Upper lobe of left lung (tissue), 6 donors: ENCODE measurements around the gene PDSS2. TPM values are rescaled to one million over a fixed set of nuclear protein-coding genes. Genes with fewer than 3 reads are reported as not detected.

Source experiments
- ATAC-seq, 2 donors: fragments of 200-7000 bp; cut with Tn5 transposase; one replicate each; pipeline ENCODE4 v1.9.1; 2022; ENCODE audit warnings: mild to moderate bottlenecking in 2 of 2, moderate library complexity in 2 of 2; ENCODE audit not compliant: low FRiP score in 2 of 2
- DNase-seq, 2 donors: peaks; one replicate each; pipeline ENCODE4 v3.0.0-alpha.2; 2019 to 2020
- H3K27ac ChIP-seq, 4 donors: fragments of 200-600 bp; sonication (generic); one replicate each; pipeline ENCODE4 v1.5.1; 2016 to 2019
- H3K27me3 ChIP-seq, 4 donors: fragments of 200-600 bp; sonication (generic); one replicate each; pipeline ENCODE4 v1.5.1; 2017 to 2019
- H3K36me3 ChIP-seq, 4 donors: fragments of 200-600 bp; sonication (generic); one replicate each; pipeline ENCODE4 v1.5.1; 2016 to 2019
- H3K4me1 ChIP-seq, 4 donors: fragments of 200-600 bp; sonication (generic); one replicate each; pipeline ENCODE4 v1.5.1; 2018 to 2019
- H3K4me3 ChIP-seq, 4 donors: fragments of 200-600 bp; sonication (generic); one replicate each; pipeline ENCODE4 v1.5.1; 2017 to 2019; ENCODE audit warnings: mild to moderate bottlenecking in 2 of 4, moderate library complexity in 1 of 4
- H3K9me3 ChIP-seq, 4 donors: fragments of 200-600 bp; sonication (generic); one replicate each; pipeline ENCODE4 v1.5.1; 2018 to 2019
- EP300 ChIP-seq, 4 donors: sonication (generic); formaldehyde crosslinking; IDR thresholded peaks; one replicate each; pipeline ENCODE4 v1.5.1; 2017; ENCODE audit warnings: antibody characterized with exemption in 4 of 4, control low read depth in 2 of 4
- POLR2A ChIP-seq, 4 donors: fragments of 450-650 bp; IDR thresholded peaks; one replicate each; pipeline ENCODE4 v1.5.1; 2016 to 2017; ENCODE audit warnings: antibody characterized with exemption in 4 of 4, mild to moderate bottlenecking in 2 of 4
- POLR2AphosphoS5 ChIP-seq, 2 donors: sonication (generic); formaldehyde crosslinking; IDR thresholded peaks; one replicate each; pipeline ENCODE4 v1.5.1; 2017; ENCODE audit warnings: antibody characterized with exemption in 2 of 2
- WGBS, 2 donors: methylation state at CpG; one replicate each; pipeline ENCODE4 v1.1.5; 2017 to 2018; 5-methylcytosine and 5-hydroxymethylcytosine counted together
- total RNA-seq, 6 donors: library from RNA; depleted of rRNA in 4 of 6; stranded (reverse); fragments of >200 nt in 4 of 6; gene quantifications; one replicate each; pipeline versions ENCODE4 v1.1.0 to v1.2.1, GENCODE V29; 2016 to 2021
- TF ChIP-seq, protein P1 (sequence below), 6 experiments: fragments of 450-650 bp in 4 of 6; fragments of 200-600 bp in 2 of 6; sonication (generic) in 2 of 6; IDR thresholded peaks; one replicate each; pipeline ENCODE4 v1.5.1; 2016 to 2019; ENCODE audit warnings: antibody characterized with exemption in 6 of 6
- donor health status: DM: no; HTN: no; CAD: no; lungs with moderate emphysema.
- donor health status: DM: no; HTN: yes; CAD: no; lungs with severe emphysema.

PDSS2 gene
- total RNA-seq, 6 donors from 2014 or later = 5.1 to 20.9 (median 15.0) TPM

DNA sequence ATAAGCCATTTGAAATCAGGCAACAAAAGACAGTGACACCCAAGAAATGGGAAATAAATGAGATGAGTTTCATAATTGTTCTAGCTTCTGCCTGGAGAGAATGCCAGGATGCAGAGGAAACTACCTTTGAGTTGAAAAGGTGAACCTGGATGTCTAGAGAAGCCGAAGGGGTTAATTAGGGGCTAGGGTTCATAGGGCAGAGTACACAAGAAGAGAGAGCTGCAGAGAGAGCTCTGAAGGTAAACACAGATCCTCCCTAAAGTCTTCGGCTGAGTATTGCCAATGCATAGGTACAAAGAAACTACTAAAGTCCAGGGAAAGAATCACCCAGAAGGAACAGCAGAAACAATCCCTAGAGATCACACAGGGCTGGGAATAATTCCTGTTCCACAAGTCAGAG lies 224.4 kb downstream of the PDSS2 start:
- WGBS, 2 donors = 77 to 83% methylated on average over 2 of the region's 2 CpGs
- H3K4me3 ChIP-seq = no peak overlapping the region
- DNase-seq (no peak), ATAC-seq (no peak)
- no peaks in the 10 kb centered on the region for H3K4me1 ChIP-seq
- H3K27me3 ChIP-seq = no peaks in the 10 kb centered on the region
- no peak overlapping the region for H3K27ac ChIP-seq
- peaks cover 0 to 7% (median 7%) of the 10 kb centered on the region in 4 donors for H3K9me3 ChIP-seq
- H3K36me3 ChIP-seq = peaks cover 0 to 4% (median 0%) of the 10 kb centered on the region in 4 donors
- TF ChIP-seq EP300 (IDR thresholded peaks at IDR 0.05) = no peak
- TF ChIP-seq POLR2AphosphoS5 (IDR thresholded peaks at IDR 0.05) = no peak
- TF ChIP-seq, protein P1, sequence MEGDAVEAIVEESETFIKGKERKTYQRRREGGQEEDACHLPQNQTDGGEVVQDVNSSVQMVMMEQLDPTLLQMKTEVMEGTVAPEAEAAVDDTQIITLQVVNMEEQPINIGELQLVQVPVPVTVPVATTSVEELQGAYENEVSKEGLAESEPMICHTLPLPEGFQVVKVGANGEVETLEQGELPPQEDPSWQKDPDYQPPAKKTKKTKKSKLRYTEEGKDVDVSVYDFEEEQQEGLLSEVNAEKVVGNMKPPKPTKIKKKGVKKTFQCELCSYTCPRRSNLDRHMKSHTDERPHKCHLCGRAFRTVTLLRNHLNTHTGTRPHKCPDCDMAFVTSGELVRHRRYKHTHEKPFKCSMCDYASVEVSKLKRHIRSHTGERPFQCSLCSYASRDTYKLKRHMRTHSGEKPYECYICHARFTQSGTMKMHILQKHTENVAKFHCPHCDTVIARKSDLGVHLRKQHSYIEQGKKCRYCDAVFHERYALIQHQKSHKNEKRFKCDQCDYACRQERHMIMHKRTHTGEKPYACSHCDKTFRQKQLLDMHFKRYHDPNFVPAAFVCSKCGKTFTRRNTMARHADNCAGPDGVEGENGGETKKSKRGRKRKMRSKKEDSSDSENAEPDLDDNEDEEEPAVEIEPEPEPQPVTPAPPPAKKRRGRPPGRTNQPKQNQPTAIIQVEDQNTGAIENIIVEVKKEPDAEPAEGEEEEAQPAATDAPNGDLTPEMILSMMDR (IDR thresholded peaks at IDR 0.05) = no peak
- no peak for TF ChIP-seq POLR2A (IDR thresholded peaks at IDR 0.05)

DNA sequence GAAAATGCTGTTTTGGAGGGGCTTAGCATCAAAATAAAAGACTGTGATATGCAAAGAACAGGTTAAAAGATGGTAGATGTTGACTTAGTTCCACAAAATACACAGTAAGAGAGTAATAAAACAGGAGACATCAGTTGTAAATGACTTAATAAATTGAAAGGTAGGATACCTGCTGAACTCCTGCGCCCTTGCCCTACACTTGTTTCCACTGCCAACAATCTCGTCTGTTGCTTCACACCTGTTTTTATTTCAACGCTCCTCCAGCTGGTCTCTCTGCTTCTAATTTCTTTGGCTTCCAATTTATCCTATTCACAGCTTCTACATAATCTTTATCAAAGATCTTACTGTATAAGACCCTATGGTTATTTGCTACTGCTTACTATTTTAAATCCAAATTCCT lies 228.1 kb downstream of the PDSS2 start:
- H3K27ac ChIP-seq = no peak overlapping the region
- DNase-seq (no peak), ATAC-seq (no peak)
- no peaks in the 10 kb centered on the region for H3K4me1 ChIP-seq
- H3K9me3 ChIP-seq = peaks cover 0 to 5% (median 3%) of the 10 kb centered on the region in 4 donors
- no peak overlapping the region for H3K4me3 ChIP-seq
- H3K36me3 ChIP-seq = no peaks in the 10 kb centered on the region
- H3K27me3 ChIP-seq = no peaks in the 10 kb centered on the region
- 69 to 77% methylated on average over 3 of the region's 3 CpGs for WGBS, 2 donors
- TF ChIP-seq, protein P1 (IDR thresholded peaks at IDR 0.05) = no peak
- no peak for TF ChIP-seq POLR2AphosphoS5 (IDR thresholded peaks at IDR 0.05)
- no peak for TF ChIP-seq EP300 (IDR thresholded peaks at IDR 0.05)
- TF ChIP-seq POLR2A (IDR thresholded peaks at IDR 0.05) = no peak

DNA sequence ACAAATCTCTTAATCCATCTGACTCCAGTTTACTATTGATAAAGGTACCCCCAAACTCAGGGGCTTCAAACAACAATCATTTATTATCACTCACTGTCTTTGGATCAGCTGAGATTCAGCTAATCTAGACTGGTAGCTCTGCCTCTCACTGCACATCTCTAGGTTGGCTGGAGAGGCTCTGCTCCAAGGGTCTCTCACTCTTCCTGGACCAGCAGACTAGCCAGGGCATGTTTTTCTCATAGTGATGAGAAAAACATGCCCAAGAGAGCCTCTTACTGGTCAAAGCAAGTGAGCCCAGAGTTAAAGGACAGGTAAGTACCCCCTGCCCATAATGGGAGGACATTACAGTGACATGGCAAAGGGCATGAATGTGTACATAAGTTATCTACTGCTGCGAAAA lies 228.9 kb downstream of the PDSS2 start:
- Histone ChIP-seq H3K27me3 (no peaks in the 10 kb centered on the region), H3K36me3 (no peaks in the 10 kb centered on the region), H3K27ac (no peak overlapping the region), H3K4me3 (no peak overlapping the region), H3K9me3 (no peaks in the 10 kb centered on the region), H3K4me1 (no peaks in the 10 kb centered on the region)
- TF ChIP-seq EP300 (IDR thresholded peaks at IDR 0.05) (no peak), POLR2A (IDR thresholded peaks at IDR 0.05) (no peak), POLR2AphosphoS5 (IDR thresholded peaks at IDR 0.05) (no peak)
- TF ChIP-seq, protein P1 (IDR thresholded peaks at IDR 0.05) = no peak
- ATAC-seq (no peak), DNase-seq (no peak)
- WGBS, 2 donors = 89 to 90% methylated on average over 1 of the region's 1 CpG

DNA sequence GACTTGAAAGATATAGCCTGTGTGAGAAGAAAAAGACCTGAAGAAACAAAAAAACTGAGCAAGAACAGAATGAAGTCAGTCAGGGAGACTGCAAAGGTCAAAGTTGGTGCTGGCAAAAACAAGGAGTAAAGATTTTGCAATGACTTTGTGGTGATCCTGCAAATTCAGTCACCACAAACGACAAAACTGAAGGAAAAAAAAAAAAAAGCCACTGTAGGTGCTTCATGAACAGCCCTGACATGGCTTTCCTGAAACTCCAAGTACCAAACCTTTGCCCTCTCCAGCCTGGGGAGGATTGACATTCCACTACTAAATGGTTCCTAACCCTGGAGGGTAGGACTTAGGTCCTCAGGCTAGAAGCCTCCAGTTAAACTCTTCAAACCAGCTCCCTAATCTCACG lies 229.3 kb downstream of the PDSS2 start:
- Histone ChIP-seq H3K4me1 (no peaks in the 10 kb centered on the region), H3K4me3 (no peak overlapping the region), H3K9me3 (no peaks in the 10 kb centered on the region), H3K27ac (no peak overlapping the region), H3K27me3 (no peaks in the 10 kb centered on the region), H3K36me3 (no peaks in the 10 kb centered on the region)
- WGBS, 2 donors = 72 to 78% methylated on average over 2 of the region's 2 CpGs
- ATAC-seq = no peak
- TF ChIP-seq POLR2AphosphoS5 (IDR thresholded peaks at IDR 0.05) = no peak
- TF ChIP-seq, protein P1 (IDR thresholded peaks at IDR 0.05) = no peak
- no peak for TF ChIP-seq EP300 (IDR thresholded peaks at IDR 0.05)
- DNase-seq = no peak

DNA sequence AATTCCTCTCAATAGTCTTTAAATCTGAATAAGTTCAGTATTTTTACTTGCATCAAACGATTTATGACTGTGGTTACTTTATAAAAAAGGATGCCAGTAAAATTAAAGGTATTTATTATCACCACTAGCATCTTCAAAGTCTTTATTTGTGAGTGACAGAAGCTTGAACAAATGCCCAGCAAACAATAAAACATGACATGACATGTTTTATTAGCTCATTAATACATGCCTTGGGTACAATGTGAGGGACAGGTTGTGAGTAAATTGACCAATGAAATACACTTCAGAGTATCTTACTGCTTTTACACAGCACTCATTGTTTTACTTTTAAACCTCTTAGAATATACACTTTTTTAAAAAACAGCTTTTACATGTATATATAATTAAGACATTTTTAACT lies 230.6 kb downstream of the PDSS2 start:
- ATAC-seq = no peak
- Histone ChIP-seq H3K27me3 (no peaks in the 10 kb centered on the region), H3K4me3 (no peak overlapping the region), H3K4me1 (no peaks in the 10 kb centered on the region), H3K36me3 (no peaks in the 10 kb centered on the region), H3K9me3 (no peaks in the 10 kb centered on the region), H3K27ac (no peak overlapping the region)
- WGBS, 2 donors = 85 to 91% methylated on average over 1 of the region's 1 CpG
- no peak for DNase-seq
- TF ChIP-seq, protein P1 (IDR thresholded peaks at IDR 0.05) = no peak
- TF ChIP-seq POLR2A (IDR thresholded peaks at IDR 0.05) (no peak), POLR2AphosphoS5 (IDR thresholded peaks at IDR 0.05) (no peak), EP300 (IDR thresholded peaks at IDR 0.05) (no peak)
